GM18520 (cell line): Measurements from ENCODE around the gene KIF17.

Experiments used
- ATAC-seq: cut with Tn5 transposase; IDR thresholded peaks from one replicate; pipeline ENCODE4 v1.9.1; 2021; ENCODE audit not compliant: unreplicated experiment

KIF17 gene

DNA sequence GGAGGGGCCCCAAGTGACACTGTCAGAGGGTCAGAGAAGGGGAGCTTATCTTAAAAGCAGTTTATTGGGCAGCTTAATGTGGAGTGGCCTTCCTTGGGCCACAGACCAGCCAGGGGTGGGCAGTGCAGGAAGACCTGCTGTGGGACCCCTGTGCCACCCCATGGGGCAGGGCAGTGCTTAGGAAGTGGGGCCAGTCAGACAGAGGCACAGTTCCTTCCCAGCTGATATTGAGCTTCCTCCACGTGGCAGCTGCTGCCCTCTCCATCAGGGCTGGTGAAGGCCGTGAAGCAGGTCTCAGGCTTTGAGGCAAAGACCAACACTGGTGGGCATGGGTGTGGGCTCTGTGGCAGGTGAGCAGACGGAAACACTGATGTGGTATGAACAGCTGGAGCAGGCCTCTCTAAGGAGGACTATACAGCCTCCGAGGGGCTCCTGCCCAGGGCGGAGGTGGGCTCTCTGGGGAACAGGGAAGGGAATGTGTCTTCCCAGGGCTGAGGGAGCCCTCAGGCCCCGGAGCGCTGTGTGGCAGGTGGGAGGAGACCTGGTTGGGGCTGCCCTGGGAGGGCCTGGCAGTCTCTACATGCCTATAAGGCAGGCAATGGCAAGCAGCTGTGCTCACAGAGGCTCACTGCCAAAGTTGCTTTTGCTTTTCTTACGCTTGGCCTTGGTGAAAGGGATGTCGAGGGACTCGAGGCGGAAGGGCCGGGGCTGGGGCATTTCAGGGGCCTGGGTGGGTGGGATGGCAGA is 53.7 kb downstream of the KIF17 start:
- no peak for ATAC-seq

DNA sequence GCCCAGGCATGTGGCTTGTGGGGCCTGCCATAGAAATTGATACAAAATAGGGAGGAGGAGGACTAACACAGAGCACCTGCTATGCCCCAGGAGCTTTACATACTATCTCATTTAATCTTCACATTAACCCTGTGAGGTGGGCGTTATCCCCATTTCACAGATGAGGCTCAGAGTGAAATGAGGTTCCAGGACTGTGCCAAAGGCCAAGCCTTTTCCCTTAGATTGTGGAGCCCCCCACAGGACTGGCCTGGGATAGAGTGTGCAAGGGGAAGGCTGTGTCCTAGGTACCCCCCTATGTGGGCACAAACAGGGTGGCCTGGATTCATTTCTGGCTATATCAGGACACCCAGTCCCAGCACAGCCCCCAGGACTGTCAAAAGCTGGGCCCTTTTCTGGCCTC is 54.4 kb downstream of the KIF17 start:
- ATAC-seq = no peak

DNA sequence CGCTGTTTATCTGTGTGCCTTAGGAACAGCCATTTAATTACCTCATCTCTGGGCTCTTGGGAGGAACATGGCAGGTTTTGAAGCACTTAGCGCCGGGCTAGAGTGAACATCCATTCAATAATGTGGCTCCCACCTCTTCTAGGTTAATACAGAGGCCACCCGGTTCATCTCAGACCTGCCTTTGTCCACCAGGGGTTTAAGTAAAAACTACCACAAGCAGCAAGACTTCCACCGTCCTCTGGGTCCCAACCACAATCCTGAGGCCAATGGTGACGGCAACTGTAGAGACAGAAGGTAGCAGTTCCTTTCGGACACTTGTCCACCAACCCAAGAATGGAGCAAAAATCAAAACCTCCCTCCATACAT is 55.7 kb downstream of the KIF17 start:
- ATAC-seq = no peak

DNA sequence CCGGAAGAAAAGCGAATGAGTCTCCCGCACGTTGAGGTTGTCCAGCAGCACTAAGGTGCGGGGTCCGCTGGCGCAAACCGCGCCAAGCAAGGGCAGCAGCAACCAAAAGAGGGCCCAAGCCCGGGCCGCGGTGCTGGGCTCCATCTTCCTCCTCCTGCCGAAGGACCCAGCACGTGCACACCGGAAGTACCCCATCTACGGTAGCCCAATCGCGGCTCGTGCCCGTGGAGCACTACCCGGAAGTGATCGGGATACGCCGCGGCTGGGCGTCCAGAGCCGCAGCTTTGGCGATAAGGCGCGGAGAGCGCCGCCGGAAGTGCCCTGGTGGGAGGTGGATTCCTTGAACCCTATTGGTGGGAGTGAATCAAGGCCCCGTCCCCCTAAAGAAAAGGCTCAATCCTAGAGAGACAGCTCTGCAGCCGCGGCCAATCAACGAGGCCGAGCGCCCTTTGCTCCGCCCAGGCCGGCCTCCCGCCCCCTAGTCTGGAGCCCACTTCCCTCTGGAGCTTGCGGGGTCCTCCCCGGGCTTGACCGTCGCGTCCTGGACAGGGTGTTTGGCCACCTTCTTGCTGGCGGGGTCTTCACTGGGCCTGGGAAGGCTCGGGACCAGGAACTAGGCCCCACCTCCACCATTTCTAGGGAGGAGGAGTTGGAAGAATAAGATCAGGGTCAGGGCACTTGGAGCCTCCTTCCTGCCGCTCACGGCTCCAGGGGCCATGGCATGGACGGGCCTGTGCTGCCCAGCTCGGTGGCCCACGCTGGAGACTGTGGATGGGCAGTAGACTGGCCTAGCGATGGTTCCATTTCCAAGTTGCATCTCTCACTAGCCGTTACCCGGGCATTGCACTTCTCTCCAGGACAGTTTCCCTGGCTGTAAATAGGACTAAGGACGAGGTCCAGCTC is 56.3 kb downstream of the KIF17 start, which contains the start of gene DDOST:
TSS of gene DDOST (minus strand) at position 163 of the 903 bp plus-strand sequence. CDS start at position 144, 19 bp downstream.
- peak; percentile 92 for ATAC-seq

DNA sequence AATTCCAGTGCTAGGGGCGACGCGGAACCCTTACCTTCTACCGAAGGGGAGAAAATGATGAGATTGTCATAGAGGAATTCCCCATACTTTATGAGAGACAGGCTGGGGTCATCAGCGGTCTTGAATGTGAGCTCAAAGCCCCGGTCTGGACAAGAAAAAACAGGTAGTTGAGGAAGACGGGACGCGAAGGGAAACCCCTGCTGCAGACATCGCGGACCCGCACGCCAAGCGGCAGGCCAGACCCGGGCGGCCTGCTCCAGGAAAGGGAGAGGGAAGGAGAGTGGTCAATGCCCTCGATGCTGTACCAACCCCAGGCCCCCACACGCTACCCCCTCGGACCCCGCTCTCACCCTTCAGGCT is 57.0 kb downstream of the KIF17 start:
- ATAC-seq = no peak

DNA sequence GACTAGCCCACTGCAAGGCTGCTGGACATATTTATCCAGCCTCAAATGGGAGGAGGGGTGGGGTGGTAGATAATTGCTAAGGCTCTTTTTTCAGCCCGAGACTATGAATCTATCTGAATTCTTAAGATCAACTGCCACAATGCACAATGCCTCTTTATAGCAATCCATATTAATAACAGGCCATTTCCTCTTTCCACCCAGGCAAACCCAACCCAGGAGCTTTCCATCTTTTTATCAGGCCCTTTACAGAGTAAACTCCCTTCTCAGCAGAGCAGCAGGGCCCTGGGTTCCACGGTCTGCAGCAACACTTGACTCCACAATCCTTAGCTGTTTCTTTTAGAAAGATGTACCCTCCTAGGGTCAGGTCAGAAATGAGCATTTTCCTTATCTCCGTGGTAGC is 57.4 kb downstream of the KIF17 start:
- no peak for ATAC-seq

DNA sequence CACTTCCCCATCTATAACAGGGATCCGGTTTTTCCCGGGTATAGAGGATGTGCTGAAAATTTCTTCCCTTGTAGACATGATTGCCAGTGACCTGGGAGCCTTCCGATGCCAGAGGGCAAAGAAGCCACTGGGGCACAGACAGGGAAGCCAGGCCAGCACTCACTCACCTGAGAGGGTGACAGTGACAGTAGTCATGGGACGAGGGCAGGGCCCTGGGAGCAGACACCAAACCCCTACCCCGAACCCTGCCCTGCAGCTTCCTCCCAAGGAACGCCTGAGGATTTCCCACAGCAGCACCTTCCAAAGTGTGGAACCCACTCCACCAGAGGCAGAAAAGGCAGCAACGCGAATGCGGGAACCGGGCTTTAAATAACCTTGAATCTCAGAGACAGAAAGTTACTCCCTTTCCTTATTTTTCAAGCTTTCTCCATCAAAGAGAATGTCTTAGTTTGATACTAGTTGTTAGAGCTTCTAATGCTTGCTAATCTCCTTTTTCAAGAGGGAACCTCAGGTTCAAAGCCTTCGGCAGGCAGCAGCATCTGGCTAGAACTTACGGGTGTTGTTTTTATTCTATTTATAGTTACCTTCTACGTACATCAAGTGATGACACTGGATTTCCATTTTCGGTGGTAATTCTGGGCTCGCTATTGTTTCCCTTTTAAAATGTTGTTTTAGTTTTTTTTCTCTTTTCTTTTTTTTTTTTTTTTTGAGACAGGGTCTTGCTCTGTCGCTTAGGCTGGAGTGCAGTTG is 59.5 kb downstream of the KIF17 start:
- no peak for ATAC-seq

DNA sequence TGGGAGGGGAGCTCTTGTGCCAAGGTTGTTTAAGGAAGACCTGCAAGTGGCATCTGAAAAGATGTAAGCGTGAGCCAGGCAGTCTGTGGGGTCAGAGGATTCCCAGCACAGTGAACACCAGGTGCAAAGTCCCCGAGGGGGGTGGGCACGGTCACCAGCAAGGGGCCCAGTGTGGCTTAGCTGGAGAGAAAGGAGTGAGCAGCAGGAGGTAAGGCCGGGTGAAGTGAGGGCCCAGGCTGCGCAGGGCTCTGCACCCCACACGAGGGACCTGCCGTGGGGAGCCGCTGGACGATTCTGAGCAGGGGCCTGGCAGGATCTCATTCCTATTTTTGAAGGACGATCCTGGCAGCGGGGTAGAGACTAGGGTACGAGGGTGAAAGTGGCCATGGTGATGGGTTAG is 60.8 kb downstream of the KIF17 start:
- ATAC-seq = no peak

DNA sequence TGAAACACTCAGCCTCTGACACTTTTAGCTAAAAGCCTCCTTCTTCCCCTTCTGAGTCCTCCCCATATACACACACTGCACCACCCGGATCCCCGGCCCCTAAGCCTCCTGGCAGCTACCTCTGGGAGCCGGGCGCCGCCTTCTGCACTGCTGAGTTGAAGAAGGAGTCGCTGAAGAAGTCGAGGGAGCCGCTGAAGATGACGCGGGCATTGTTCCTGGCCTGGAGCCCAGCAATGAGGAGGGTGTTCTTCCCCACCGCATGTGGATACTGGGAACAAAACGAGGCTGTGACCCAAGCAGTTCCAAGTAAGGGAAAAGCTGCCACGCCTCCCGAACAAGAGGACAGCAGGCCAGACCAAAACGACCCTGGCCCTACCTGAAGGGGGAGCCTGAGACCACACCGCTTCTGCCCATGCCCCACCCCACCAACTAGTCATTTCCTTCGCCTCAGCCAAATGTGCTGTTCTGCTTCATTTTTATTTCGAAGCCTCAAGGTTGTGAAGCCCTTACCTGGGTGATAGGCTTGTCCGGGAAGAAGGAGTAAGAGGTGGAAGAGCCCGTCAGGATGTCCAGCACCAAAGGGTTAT is 63.6 kb downstream of the KIF17 start:
- ATAC-seq = no peak

DNA sequence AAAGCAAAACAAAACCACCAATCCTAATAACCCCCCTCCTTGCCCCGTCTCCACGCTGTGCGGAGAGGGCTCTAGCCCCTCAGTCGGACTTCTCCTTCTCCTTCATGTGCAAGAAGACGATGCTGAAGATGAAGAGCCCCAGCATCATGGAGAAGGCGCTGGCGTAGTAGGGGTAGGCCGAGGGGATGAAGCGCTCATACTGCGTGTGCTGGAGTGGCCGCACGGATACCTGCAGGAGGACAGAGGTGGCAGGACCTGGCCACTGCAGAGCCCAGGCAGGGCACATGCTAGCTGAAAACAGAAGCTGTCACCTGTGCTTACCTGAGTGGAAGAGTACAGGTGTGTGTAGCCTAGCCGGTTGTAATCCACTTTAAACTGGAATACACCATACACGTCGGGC is 65.5 kb downstream of the KIF17 start:
- ATAC-seq = no peak

DNA sequence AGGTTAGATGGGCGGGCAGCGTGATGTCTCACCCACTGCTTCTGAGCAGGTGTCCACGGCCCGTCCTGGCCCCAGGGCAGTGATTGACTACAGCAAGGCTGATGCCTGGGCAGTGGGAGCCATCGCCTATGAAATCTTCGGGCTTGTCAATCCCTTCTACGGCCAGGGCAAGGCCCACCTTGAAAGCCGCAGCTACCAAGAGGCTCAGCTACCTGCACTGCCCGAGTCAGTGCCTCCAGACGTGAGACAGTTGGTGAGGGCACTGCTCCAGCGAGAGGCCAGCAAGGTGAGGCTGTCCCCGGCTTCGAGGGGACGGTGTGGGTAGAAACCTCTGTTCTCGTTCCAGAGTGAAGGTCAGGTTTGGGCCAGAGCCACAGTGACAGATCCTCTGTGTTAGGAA is 68.9 kb downstream of the KIF17 start:
- ATAC-seq = no peak

DNA sequence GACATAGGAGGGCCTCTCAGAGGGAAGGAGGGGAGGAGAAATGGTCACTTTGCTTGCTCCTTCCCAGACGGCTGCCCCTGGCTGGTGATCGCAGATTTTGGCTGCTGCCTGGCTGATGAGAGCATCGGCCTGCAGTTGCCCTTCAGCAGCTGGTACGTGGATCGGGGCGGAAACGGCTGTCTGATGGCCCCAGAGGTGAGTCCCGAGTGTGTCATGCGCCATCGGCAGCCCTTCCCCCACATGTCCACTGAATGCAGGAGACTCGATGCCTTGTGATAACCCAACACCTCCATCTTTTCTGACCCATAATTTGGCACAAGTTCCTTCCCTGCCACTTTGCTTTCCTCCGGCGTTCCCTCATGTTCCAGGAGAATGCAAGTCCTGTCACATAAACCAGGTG is 69.4 kb downstream of the KIF17 start:
- ATAC-seq = no peak

DNA sequence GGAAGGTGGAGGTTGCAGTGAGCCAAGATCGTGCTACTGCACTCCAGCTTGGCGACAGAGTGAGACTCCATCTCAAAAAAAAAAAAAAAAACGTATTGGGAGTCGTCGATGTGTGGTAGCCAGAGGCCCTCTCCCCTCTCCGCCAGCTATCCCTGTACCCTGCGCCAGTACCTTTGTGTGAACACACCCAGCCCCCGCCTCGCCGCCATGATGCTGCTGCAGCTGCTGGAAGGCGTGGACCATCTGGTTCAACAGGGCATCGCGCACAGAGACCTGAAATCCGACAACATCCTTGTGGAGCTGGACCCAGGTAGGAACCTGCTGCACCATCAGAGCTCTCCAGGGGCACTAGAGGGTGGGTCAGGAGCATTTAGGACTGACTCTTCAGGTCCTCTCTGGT is 72.4 kb downstream of the KIF17 start:
- ATAC-seq = no peak

DNA sequence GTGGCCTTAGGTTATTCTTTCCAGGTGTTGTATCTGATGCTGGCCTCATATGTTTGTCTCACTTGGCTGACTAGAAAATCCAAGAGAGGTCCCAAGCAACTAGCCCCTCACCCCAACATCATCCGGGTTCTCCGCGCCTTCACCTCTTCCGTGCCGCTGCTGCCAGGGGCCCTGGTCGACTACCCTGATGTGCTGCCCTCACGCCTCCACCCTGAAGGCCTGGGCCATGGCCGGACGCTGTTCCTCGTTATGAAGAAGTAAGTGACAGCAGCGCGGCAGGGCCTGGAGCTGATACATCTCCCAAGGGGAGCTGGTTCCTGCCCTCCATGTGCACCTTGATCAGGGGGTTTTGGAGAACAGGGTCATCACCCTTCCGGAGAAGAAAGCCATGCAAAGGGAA is 73.4 kb downstream of the KIF17 start:
- no peak for ATAC-seq

DNA sequence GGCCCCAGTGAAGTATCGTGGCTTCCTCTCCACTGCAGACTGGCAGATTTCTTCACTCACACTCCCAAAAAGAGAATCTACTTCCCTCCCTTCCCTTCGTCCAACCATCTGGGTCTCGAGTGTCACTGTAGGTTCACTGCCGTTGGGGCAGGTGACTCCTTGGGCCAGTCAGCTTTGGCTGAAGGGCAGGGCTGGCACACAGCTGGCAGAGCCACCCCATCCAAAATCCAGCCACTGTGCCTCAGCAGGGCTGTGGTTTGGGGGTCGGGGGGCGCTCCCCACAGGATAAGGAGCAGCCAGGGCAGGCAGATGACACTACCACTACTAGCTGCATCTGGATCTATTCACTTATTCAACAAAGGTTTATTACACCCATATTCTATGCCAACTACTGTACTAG is 74.7 kb downstream of the KIF17 start:
- ATAC-seq = no peak

DNA sequence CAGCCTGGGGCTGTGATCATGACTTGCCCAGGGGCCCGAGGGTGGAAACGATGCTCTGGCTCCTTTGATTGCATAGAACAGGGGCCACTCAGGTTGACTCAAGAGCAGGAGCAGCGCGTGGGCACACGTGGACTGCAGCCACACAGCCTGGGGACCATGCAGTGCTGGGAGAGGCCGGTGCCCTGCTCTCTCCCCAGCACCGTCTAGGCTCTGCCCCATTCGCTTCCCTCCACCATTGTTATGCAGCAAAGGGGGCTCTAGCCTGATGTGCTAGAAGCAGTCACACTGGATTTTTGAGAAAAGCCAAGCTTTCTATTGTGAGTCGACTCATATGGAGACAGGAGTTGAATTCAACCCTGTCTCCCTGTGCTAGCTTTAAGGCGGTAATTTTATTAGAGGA is 75.8 kb downstream of the KIF17 start:
- ATAC-seq = no peak

DNA sequence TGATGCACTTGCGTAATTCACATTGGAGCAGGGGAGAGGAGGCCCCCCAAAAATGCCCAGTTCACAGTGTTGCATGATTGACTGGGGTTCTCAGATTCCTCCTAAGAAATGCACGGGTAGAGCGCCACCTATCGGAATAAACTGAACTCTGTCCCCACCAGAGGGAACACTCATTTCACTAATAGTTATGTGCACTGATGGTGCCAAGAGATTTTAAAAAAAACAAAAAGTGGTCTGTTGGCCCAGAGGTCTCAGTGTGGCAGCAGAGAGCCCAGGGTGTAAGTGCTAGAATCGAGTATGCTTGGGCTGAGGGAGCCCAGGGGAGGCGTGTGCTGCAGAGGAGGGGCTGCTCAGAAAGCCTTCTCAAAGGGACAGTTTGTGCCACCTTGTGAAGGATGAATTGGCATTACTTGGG is 77.6 kb downstream of the KIF17 start:
- ATAC-seq = no peak

DNA sequence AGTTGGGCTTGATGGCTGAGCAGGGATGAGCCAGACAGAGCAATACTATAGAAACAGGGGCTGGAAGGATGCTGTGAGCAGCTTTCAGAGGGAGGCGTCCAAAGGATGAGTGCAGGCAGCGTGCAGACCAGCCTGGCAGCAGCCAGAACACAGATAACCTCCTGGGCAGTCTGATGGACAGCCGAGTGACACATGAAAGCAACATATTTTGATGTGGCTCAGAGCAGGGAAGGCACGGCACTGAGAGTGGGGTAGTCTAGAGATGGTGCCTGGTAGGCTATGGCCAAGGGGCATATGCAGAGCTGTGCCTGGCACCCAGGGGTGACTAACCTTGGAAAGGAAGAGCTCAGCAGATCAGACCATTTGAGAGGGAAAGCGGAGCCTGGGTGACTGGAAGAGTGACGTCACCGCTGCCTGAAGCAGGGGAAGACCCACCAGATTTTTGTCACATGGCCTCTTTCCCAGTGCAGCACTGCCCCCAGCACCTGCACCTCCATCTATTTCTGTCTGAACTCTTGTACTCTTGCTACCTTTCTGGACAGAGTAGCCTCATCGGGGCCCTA is 80.9 kb downstream of the KIF17 start:
- ATAC-seq = no peak

DNA sequence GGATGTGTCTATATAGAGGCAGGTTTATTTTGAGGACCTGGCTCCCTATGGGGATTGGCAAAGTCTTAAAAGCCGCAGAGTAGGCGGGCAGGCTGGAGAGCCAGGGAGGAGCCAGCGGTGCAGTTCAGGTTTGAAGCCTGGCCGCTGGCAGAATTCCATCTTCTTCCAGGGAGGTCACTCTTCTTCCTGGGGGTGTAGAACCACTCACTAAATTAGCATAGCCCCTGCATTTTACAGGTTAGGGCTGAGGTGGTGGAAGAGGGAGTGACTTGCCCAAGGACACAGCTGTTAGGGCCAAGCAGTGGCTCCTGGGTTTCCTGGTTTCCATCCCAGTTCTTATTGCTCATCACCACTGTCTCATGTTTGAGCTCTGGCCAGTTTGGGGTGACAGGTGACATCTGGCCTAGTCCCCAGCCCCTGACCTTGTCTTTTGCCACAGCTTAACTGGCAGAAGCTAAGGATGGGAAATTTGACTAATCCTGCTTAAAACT is 83.2 kb downstream of the KIF17 start:
- ATAC-seq = no peak

DNA sequence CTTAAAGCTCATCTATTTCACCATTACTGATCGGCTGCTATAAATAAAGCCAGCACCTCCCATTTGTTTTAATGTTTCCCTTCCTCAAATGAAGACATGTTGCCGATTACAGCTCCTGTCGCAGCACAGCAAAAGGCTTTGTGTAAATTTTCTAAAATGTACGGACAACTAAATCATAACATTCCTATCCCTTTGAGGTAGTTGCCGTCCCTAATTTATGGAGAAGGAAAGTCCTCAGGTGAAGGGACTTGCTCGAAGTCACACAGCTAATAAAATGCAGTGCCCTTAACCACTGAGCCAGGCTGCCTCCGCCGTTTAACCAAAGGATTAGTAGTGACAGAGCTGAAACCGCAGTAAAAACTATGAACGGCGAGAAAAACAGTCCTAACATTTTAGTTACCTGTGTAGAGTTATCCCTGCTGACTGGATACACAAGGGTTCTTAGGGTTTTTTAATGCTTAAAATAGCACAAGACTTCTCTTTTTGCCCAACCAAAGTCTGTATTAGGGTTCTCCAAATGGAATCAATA is 83.7 kb downstream of the KIF17 start:
- ATAC-seq = no peak
